GM06990 (cell line): ENCODE results near the gene XPO6.
"Not testable (repeated sequence)": the region's sequence is repeated elsewhere in the genome, so short reads cannot be mapped to it uniquely, and the experiment has no call there.

Experiments
- DNase-seq: peaks from one replicate; pipeline ENCODE4 v3.0.0-alpha.2; 2011; ENCODE audit not compliant: insufficient read length; ENCODE audit errors: extremely low read depth
- H3K27me3 ChIP-seq: replicated peaks from 2 replicates; pipeline ENCODE4 v1.6.0; 2011; ENCODE audit warnings: low read length; ENCODE audit not compliant: control insufficient read depth, insufficient read depth
- H3K36me3 ChIP-seq: 2 replicates; pipeline ENCODE4 v1.5.1; 2011; ENCODE audit warnings: low read length; ENCODE audit not compliant: control insufficient read depth, insufficient read depth
- H3K4me3 ChIP-seq: replicated peaks from 2 replicates; pipeline ENCODE4 v1.5.1; 2011; ENCODE audit warnings: low read depth, mild to moderate bottlenecking, control low read depth, low read length
- CTCF ChIP-seq: IDR thresholded peaks from 2 replicates; pipeline ENCODE4 v1.5.1; 2011; ENCODE audit warnings: low read length, control low read depth, mild to moderate bottlenecking, inconsistent platforms; ENCODE audit not compliant: insufficient read depth, poor library complexity, severe bottlenecking

XPO6 gene

DNA sequence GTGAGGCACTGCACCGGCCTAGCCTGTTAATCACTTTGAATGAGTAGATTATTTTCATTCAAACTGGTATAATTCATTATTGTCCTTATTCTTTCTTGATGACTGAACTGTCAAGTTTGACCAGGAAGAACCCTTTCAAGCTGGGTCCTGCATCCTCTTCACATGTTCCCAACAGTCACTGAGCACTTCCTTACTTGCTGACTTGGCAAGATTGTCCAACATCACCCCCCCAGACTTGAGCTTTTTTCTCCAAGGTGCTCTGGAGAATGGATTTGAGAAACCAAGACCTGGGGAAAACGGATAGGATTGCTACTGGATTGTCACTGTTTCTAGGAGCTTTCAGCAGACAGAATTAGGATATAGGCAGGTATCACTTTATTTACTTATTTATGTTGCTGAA is 93.1 kb downstream of the XPO6 start:
- no peaks in the 10 kb centered on the region for H3K27me3 ChIP-seq
- H3K36me3 ChIP-seq = peaks cover 22% of the 10 kb centered on the region
- no peak overlapping the region for H3K4me3 ChIP-seq
- no peak for DNase-seq
- no peak for TF ChIP-seq CTCF

DNA sequence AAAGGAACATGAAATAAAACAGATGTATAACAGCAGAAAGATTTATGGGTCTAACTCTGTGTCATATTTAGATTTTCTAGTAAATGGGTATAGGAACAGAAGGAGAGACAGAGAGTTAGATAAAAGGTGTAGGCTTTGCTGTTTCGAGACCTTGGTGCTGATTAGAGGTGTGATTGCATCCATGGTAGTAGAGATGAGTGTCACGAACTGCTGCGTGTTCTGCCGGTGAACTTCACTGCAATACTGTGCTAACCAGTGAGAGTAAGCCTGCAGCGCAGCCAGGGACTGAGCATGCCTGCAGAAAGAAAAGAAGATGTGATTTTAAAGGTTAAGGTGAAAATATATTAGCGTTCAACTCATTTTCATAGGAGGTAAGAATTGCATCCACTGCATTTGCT is 94.6 kb downstream of the XPO6 start:
- H3K36me3 ChIP-seq = peaks cover 23% of the 10 kb centered on the region
- no peak for TF ChIP-seq CTCF
- DNase-seq = no peak
- no peak overlapping the region for H3K4me3 ChIP-seq
- no peaks in the 10 kb centered on the region for H3K27me3 ChIP-seq

DNA sequence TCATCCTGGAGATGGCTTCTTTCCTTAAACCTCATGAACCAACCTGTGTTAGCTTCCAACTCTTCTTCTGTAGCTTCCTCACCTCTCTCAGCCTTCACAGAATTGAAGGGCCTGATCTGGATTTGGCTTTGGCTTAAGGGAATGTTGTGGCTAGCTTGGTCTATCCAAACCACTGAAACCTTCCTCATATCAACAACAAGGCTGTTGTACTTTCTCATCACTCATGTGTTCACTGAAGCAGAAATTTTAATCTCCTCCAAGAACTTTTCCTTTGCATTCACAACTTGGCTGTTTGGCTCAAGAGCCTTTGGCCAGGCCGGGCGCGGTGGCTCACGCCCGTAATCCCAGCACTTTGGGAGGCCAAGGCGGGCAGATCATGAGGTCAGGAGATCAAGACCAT is 95.9 kb downstream of the XPO6 start:
- H3K4me3 ChIP-seq, DNase-seq, H3K27me3 ChIP-seq: not testable (repeated sequence)
- peaks cover 28% of the 10 kb centered on the region for H3K36me3 ChIP-seq

DNA sequence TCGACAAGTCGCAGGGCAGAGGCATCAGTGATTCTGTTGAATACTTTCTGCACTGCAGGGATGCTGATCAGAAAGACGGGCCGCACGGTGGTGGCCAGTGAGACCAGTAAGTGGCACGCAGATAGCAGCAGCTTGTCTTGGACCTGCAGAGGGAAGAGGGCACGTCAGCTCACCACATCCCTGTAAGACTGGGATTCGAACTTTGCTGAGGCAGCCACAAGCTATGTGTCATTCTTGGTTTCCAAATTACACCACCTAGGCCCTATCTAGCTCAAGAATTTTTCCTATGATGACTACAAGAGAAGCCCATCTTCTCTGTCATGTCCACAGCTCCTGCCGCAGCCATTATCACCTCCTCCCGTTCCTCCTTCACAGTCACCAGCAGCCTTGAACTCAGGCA is 98.9 kb downstream of the XPO6 start:
- no peak for TF ChIP-seq CTCF
- Histone ChIP-seq H3K27me3 (no peaks in the 10 kb centered on the region), H3K4me3 (no peak overlapping the region), H3K36me3 (peaks cover 42% of the 10 kb centered on the region)
- DNase-seq = no peak

- no peak overlapping the region for H3K4me3 ChIP-seq
- H3K36me3 ChIP-seq = peaks cover 49% of the 10 kb centered on the region
Observed at GRCh38 chr16:28110977-28111376, 100.8 kb downstream of the XPO6 start.

DNA sequence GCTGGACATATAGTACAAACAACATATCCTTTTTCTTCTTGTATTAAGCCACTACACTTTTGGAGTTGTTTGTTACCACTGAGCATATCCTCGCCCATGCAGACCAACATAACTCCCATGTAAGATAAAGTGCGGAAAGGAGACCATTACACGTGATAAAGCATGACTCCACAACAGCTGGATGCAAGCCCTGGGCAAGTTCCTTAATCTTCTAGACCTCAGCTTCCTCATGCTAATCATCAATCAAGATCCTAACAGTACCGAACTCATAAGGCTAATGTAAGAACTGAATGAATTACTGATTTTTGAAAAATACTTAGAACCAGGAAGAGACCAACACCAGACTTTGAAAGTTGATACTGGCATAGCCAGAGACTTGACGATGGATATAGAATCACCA is 101.3 kb downstream of the XPO6 start:
- peaks cover 47% of the 10 kb centered on the region for H3K36me3 ChIP-seq
- no peak for TF ChIP-seq CTCF
- H3K27me3 ChIP-seq = no peaks in the 10 kb centered on the region
- no peak overlapping the region for H3K4me3 ChIP-seq
- DNase-seq = no peak

More at GRCh38 chr16:28110977-28111376, 100.8 kb downstream of the XPO6 start:
- TF ChIP-seq CTCF = no peak
- H3K27me3 ChIP-seq = no peaks in the 10 kb centered on the region
- DNase-seq = no peak
